GM18499 (cell line): ENCODE measurements around the gene MRPS27.

ENCODE experiments used
- ATAC-seq: cut with Tn5 transposase; IDR thresholded peaks from one replicate; pipeline ENCODE4 v1.9.1; 2021; ENCODE audit warnings: moderate number of reproducible peaks; ENCODE audit not compliant: insufficient read depth, unreplicated experiment

The MRPS27 gene

DNA sequence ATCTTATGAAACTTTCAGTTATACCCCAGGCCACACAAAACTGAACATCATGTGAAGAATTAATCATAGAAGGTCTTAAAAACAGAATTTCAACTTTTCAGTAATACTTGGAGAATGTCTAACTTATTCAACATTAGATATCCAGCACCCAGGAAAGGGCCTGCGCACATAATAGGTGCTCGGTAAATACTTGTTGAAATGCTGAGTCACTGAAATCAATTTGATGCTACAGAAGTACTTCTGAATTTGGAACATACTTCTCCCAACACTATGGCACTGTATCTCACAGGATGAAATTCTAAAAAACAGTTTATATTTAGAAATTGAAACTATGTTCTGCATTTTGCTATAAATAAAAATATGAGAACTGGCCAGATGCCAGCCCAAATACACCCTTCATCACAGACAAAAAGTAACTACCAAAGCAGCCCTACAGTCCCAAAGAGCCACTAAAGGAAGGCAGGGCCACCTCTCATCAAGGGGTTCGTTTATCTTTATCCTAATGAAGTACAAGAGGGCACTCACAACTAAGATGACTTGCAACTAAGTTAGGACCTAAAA, 26.5 kb downstream of the MRPS27 start:
- no peak for ATAC-seq

DNA sequence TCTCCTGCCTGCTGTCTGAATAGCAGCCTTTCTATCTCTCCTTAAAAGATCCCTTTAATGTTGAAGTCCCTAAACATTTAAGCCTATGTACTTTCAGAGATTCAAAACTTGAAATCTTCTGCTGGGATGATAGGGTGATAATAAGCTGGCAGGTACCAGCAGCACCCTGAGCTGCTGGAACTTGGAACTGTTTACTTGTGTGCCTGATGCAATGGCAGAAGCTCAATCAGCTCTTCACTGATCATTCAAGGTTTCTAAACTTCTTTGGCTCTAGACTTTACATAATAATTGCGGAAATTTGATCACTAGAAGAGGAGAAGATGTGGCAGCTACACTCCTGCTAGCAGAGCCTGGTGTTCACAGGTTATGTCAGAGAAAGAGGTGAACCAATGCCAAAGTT, 27.6 kb downstream of the MRPS27 start:
- ATAC-seq = no peak

DNA sequence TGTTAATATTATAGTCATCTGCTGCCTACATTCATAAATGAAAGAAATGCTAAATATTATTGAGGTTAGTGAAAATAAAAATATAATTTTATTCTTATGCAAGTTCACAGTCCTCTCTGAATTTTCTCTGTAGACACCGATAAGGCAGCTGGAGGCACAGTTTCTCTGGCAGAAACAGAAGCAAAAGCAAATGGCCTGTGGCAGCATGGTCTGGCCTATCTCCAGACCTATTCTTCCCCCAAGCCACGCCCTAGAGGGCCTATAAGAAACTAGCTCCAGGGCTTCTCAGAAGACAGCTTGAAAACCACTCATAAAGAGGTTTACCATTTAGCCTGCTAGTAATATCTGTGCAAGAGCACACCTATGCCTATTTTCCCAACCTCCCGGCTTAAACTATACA, 28.4 kb downstream of the MRPS27 start:
- no peak for ATAC-seq

DNA sequence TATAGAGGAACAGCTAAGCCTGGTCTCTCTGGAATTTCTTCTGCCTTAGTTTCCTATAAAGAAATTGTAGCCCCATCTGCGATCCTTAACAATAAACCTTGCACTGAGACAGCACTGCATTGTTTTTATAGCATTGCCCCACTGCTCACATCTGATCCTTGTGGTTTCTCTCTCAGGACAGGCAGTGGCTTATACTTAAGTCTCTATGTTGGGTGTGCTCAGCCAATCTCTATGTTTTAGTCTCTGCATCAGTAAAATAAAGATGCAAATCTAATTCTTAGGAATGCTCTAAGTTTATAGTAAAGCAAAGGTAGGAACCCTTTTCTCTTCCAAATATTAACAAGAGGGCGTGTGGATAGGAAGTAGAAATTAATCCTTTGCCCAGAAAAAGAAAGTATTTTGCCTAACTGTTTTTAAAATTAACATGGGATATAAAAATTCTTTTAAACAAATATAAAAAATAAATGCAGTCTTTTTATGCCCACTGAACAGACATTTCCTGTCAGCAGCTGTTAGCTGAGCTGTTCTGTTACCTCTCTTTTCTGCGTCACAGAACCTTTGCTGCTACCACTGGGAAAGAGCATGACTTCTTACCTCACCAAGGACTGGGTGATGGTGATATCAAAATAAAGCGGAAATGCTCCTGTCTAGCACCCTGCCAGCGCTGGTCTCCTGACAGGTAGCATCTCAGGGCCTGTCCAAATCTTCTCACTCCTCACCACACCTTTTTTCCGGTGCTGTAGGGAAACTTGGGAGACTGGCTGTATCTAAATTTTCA, 29.5 kb downstream of the MRPS27 start:
- ATAC-seq = no peak

DNA sequence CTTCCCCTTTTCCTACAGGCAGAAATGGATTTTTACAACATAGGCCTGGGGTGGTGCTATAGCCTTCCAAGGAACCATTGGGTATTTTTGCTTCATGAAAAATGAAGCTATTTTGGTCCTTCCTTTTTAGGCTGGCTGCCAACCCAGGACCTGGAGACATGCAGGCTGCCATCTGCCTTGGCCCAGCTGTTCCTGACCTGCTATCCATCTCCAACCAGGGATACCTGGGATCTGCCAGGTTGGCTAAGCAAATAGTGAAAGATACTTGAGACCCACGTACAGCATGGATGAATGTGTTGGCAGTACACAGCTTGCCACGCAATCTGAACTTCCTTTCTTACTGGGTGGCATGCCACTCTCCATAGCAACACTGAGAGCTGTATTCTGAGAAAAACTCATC, 31.1 kb downstream of the MRPS27 start:
- no peak for ATAC-seq

DNA sequence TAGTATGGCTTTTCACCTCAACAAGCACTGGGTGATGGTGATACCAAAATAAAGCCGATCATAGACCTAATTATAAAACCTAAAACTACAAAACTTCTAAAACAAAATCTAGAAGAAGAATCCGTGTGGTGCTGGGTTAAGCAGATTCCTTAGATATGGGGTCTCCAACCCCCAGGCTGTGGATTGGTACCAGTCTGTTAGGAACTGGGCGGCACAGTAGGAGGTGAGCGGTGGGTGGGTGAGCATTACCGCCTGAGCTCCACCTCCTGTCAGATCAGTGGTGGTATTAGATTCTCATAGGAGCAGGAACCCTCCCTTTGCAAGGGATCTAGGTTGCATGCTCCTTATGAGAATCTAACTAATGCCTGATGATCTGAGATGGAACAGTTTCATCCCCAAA, 33.2 kb downstream of the MRPS27 start:
- no peak for ATAC-seq

DNA sequence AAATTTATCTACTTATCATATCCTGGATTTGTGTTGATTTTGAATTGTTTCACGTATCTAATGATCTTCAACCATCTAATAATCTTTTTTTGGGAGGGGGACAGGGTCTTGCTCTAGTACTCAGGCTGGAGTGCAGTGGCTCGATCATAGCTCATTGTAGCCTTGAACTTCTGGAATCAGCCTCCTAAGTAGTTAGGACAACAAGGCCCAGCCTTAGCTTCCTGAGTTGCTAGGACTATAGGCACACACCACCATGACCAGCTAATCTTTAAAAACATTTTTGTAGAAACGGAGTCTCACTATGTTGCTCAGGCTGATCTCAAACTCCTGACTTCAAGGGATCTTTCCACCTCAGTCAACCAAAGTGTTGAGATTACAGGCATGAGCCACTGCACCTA, 34.6 kb downstream of the MRPS27 start:
- no peak for ATAC-seq

DNA sequence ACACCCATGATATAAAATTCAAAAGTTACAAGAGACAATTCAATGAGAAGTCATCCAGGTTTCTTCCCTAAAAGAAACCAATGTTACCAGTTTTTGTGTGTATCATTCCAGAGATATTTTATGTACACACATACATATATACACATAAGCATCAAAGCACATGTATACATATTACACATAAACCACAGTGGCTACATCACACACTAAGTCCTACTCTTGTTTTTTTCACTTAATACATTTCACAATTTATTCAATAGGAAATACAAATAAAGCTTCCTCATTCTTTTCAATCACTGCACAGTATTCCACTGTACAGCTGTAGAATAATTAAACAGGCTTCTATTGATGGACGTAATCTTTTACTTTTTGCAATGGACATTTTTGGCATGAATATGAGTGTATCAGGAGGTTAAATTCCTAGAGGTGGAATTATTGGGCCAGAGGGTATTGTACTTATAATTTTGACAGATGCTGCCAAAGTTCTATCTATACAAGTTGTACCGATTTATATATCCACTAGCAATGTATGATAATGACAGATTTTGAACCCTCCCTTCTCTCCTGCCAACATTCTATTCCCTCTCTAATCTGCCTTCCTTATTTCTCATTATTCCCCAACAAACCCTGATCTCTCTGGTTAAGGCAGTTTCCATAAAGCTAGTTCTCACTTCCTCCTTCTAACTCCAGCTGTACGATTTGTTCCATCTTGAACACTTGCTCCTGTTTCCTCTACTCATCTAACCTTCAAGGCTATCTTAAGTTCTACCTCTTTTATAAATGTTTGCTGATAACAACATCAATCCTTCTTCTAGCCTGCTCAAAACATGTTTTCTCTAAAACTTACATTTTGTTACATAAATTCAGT, 35.2 kb downstream of the MRPS27 start:
- no peak for ATAC-seq

DNA sequence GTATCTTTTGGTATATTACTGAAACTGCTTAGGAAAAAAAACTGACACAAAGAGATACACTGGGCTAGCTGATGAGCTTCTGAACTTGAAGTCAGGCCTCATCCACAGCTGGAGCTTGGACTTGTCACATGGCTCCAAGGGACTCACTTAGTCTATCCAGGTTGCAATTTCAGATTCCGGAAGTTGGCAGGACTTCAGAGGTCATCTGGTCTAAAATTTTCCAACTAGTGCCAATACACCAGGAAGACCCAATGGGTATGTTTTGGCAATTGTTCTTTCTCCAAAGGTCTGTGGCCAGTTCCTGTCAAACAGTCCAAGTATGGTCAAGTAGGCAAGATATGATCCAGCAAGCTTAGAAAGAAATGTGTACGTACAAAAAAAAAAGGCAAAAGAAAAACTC, 36.7 kb downstream of the MRPS27 start:
- no peak for ATAC-seq

DNA sequence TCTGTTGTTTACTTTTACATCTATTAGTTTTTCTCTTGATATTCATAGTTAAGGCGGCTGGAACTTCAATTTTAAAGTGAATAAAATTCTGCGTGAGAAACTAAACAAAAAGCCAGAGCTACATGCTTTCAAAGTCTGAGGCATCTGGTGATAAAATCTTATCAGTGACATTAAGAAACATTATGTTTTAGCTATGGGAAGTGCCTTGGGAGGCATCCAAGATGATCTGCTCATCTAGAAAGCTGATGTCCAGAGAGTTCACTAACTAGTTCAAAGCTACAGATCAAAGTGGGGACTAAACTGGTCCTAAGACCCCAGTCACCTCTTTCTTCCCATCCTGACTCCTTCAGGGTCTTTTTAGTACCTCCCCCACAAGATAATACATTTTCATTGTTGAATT, 37.2 kb downstream of the MRPS27 start:
- no peak for ATAC-seq

DNA sequence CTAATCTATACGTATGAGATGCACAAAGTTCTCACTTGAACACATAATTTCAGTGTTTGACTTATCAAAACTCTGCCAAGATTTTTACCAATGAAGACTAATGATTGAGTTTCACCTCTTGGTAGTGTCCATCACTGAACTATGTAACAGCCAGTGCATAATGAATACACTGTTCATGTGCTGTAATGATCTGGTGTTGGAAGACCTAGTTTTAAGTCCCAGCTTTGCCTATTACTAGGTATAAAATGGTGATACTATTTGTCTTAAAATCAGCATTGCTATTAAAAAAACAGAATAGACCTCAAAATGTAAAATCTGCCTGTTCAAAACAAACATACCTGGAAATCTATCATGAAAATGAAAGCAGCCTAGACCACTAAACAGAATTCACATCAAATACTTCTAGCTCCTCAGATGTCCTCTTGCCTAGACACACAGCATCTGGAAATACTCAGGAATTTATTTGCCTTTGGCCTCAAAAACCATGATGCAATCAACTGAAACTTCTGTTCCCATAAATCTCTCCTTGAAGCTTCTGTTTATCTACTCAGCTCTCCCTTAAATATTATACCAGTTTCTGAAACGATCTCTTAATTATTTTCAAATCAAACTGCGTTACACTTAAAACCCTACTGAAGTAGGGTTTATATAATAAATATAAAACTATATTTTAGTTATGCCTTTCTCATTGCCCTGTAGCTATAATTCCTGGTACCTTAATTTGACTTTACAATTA, 38.1 kb downstream of the MRPS27 start:
- no peak for ATAC-seq

DNA sequence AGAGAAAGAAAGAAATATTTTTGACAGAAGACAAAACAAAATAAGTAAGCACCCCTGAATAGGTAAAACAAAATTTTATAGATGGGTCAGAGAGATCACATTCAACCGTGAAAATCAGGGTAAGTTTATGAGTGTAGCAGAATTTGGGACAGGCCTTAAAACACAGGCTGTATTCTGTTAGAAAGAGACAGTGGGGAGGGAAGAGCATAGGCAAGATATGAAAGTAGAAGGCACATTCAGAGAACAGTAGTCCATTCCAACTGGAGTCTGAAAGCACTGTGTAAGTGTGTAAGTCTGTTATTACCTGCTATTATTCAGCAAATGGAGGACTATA, 38.6 kb downstream of the MRPS27 start:
- no peak for ATAC-seq

DNA sequence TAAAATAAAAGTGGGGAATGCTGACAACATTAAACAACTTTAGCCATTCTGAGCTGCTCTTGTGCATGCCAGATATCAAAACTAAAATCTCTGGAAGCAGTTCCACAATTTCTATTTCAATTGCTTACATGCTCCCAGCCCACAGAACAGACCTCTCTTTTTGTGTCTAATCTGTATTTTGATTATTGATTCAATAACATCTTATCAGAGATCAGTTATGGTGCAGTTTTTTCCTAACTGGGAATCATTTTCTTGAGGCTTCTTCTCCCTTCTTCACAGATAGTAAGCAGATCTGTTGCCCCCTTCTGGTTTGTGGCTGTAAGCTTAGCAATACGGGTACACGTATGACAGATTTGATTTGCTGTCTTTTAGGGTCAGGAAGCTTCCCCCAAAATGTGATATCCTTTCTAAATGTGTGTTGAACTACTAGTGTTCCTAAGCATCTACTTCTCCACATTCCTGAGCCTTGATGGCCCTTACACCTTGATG, 39.4 kb downstream of the MRPS27 start:
- ATAC-seq = no peak

DNA sequence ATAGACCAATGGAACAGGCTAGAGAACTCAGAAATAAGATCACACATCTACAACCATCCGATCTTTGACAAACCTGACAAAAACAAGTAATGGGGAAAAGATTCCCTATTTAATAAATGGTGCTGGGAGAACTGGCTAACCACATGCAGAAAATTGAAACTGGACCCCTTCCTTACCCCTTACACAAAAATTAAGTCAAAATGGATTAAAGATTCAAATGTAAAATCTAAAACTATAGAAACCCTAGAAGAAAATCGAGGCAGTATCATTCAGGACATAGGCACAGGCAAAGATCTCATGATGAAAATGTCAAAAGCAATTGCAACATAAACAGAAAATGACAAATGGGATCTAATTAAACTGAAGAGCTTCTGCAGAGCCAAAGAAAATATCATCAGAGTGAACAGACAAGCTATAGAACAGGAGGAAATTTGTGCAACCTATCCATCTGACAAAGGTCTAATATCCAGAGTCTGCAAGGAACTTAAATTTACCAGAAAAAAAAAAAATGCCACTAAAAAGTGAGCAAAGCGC, 43.8 kb downstream of the MRPS27 start:
- ATAC-seq = no peak

DNA sequence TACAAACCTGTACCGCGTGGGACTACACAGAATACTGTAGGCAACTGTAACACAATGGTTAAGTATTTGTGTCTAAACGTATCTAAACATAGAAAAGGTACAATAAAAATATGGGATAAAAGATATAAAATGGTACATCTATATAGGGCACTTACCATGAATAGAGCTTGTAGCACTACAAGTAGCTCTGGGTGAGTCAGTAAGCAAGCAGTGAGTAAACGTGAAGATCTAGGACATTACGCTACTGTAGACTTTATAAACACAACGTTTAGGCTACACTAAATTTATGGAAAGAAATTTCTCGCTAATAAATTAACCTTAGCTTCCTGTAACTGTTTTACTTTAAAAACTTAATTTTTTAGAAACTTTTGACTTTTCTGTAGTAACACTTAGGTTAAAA, 46.5 kb downstream of the MRPS27 start:
- ATAC-seq = no peak

DNA sequence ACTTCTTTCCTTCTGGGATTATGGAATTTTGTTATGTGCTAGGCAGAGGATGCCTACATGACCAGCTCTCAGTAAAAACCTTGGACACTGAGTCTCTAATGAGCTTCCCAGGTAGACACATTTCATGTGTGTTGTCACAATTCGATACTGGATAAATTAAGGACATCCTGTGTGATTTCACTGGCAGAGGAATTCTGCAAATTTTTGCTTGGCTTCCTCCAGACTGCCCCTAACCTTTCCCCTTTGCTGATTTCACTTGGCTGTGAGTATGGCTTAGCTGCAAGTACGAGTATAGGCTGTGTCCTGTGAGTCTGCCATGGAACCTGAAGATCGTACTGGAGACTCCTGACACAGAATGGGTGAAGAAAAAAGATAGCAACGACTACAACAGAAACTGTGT, 47.6 kb downstream of the MRPS27 start:
- no peak for ATAC-seq

DNA sequence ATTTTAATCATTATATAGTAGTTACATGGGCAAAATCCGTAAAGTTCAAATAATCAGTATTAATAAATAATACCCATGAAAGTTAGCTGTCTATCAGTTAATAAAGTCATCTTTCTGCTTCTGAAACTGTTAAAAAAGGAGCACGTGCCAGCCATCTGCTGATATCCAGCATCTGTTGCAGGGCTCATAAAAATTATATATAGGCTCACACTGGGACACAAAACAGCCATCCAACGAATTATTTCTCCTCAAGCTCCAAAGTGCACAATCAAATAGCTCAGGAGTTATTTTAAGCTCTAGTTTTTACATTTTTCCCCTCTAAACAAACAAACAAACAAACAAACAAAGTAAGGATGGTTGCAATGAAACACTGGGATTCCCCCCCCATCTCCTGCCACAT, 48.3 kb downstream of the MRPS27 start:
- no peak for ATAC-seq

DNA sequence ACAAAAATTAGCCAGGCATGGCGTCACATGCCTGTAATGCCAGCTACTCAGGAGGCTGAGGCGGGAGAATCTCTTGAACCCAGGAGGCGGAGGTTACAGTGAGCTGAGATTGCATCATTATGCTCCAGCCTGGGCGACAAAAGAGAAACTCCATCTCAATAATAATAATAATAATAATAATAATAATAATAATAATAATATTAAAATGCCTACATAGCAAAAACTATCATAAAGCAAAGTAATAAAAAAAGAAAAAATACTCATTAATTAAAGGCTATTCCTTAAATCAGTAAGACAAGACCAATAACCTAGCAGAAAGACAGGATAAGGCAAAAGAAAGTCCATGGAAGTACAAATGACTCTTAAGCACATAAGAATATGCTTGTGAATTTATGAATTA, 50.0 kb downstream of the MRPS27 start:
- no peak for ATAC-seq

DNA sequence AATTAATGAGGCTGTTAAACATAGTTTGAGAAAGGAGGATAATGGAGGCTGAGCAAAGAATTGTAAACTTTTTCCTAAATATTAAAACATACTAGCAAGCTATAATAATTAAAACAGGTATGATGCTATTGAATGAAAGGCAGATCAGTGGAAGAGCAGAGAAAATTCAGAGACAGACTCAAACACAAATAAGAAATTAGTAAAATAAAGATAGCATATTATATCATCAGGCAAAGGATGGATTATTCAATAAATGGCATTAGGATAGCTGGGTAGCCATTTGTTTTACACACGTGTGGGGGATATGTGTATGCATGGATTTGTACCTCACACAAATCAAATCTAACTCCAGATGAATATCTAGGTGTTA, 50.6 kb downstream of the MRPS27 start:
- ATAC-seq = no peak

DNA sequence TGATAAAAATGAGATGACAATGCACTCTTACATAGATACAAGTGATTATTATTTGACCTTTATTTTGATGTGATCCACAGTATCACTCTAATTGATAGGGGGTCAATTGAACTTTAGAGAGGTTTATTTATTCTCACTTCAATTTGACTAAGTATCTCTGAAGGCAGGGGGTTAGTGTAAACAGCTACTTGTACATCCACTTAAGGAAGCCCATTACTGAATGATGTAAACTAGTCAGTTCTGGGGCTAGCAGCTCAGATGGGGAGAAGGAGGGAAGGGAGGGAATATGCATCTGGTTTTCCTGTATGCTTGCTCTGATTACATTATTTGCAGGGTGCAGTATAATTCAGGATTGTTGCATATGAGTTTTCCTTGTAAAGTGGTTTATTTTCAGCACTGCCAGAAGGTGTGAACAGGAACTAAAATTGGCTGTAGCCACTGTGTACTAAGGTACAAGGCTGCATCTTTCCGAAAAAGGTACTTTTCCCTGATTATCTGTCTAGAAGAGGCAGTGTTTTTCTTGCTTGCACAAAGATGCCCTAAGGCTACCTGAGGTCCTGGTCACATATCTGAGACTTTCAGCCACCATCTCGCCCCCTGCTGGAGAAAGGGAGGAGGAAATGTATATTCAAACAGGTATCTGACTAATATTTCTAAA, 51.2 kb downstream of the MRPS27 start:
- no peak for ATAC-seq
